Sciatic nerve (tissue), 1 donor: ENCODE data around the gene MAN2A2. TPM values are rescaled to one million over a fixed set of nuclear protein-coding genes. Genes with fewer than 3 reads are reported as not detected.

Experiments
- total RNA-seq: library from RNA; stranded (reverse); fragmentation: NEBNext Ultra II Directional; extraction: Animal tissue kit (Norgen Biotek cat#: 25700); gene quantifications from one replicate; pipeline ENCODE4 v1.2.1, GENCODE V29; 2021
- donor health status: DM: no; HTN: no; CAD: no.

MAN2A2 gene
- total RNA-seq, 1 donor from 2014 or later: 150 TPM

Other genes starting within 250 kb of the MAN2A2 start
- gene BLM, start 186.0 kb upstream of the MAN2A2 start, total RNA-seq: 0.85 TPM
- 51.6 TPM for gene FURIN, start 34.7 kb upstream of the MAN2A2 start, total RNA-seq
- 44.8 TPM for gene FES, start 18.8 kb upstream of the MAN2A2 start, total RNA-seq
- gene HDDC3, start 29.2 kb downstream of the MAN2A2 start, total RNA-seq: 12.7 TPM
- 56.8 TPM for gene UNC45A, start 32.0 kb downstream of the MAN2A2 start, total RNA-seq
- 12.4 TPM for gene RCCD1, start 51.6 kb downstream of the MAN2A2 start, total RNA-seq
- gene PRC1, start 91.2 kb downstream of the MAN2A2 start, total RNA-seq: 5.7 TPM
- gene VPS33B, start 119.3 kb downstream of the MAN2A2 start, total RNA-seq: 13.0 TPM
- 19.1 TPM for gene SV2B, start 197.0 kb downstream of the MAN2A2 start, total RNA-seq